NCI-H187 (cell line): ENCODE data around the gene ALKBH4.
A peak's percentile ranks its signal among the peaks of the same experiment; 100 is the strongest.
"Not testable (repeated sequence)": the region's sequence is repeated elsewhere in the genome, so short reads cannot be mapped to it uniquely, and the experiment has no call there.

Experiments
- DNase-seq, 2 experiments: peaks; one replicate each; lab custom pipeline; 2025; lab: John Stamatoyannopoulos, UW

The ALKBH4 gene, protein sequence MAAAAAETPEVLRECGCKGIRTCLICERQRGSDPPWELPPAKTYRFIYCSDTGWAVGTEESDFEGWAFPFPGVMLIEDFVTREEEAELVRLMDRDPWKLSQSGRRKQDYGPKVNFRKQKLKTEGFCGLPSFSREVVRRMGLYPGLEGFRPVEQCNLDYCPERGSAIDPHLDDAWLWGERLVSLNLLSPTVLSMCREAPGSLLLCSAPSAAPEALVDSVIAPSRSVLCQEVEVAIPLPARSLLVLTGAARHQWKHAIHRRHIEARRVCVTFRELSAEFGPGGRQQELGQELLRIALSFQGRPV

DNA sequence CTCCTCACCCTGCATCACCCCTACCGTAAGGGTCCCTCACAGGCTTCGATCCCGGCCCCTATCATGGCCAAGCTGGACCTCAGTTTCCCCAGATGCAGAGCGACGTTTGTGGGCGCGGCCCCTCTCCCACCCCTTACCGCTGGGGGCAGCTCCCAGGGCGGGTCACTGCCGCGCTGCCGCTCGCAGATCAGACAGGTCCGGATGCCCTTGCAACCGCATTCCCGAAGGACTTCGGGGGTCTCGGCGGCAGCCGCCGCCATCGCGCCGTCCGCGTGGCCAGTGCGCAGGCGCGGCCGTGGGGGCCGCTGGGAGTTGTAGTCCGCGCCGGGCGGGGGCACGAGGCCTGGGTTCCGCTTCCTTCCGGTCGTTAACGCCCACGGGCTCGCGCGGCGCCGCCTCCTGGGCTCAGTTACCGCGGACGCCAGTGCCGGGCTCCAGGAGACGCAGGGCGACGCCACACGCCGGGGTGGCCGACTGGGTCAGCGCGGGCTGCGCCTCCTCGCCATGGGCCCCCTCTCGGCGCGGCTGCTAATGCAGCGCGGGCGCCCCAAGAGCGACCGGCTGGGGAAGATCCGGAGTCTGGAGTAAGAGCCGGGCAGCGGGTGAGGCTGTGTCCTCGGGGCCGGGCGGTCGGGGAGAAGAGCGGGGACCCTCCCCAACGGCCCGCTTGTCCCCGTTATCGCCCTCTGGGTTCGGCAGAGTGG is at the start of gene ALKBH4, which contains the start of gene LRWD1:
TSS of gene ALKBH4 (minus strand) at position 287 of the 704 bp plus-strand sequence. CDS start at position 260, 27 bp downstream.
TSS of gene LRWD1 (plus strand) at position 408 of the 704 bp plus-strand sequence. CDS start at position 505, 97 bp downstream.
- peak; percentile 92 to 93 for DNase-seq

DNA sequence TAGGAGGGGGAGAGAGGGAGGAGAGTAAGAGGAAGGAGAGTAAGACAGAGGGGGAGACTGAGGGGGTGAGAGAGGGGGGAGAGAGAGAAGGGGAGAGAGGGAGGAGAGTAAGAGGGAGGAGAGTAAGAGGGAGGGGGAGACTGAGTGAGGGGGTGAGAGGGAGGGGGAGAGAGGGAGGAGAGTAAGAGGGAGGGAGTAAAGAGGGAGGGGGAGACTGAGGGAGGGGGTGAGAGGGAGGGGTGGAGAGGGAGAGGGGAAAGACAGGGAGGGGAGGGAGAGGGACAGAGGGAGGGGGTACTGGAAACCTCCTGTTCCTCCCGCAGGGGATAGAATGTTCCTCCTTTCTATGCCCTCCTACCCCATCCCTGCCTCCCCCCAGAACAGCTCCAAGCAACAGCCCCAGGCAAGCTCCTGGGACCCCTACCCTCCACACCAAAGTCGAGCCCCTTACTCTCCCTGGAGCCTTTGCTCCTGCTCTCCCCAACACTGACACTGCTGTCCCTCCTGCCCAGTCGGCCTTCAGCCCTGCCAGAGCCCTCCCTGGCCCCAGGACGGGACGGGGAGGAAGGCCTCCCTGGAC is 48.1 kb upstream of the ALKBH4 start:
- DNase-seq: not testable (repeated sequence)

DNA sequence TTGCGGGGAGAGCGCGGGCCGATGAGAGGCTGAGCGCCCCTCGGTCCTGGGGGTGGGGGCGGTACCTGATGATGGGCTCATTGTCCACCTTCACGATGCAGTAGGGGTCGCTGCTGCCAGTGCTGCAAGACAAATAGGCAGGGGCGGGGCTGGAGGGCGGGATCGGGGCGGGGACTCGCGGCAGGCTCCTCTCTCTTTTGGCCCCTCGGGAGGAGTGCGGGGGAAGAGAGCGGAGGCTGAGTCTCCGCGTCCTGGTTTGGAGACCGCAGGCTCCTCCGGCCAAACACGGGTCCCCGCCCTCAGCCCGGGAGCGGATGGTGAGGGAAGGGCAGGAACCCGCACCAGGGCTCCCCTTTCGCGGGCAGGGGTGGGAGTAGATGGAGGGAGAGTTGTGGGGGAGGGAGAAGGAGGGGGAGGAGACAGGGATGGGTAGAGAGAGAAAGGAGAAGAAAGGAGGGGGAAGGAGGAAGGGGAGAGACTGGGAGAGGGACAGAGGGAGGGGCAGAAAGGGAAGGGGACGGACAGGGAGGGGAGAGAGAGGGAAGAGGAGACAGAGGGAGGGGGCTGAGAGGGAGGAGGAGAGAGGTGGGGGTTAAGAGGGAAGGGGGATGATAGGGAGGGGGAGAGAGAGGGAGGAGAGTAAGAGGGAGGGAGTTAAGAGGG is 47.3 kb upstream of the ALKBH4 start:
- not testable (repeated sequence) for DNase-seq

DNA sequence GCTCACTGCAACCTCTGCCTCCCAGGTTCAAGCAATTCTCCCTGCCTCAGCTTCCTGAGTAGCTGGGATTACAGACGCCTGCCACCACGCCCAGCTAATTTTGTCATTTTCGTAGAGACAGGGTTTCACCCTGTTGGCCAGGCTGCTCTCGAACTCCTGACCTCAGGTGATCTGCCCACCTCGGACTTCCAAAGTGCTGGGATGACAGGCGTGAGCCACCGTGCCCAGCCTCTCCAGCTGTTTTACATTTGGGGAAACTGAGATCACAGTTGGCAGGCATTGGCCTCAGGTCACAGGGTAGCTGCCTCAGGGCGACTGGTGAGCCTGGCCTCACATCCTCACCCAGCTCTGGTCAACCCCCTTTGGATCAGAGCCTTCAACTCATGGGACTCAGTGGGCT is 45.9 kb upstream of the ALKBH4 start:
- not testable (repeated sequence) for DNase-seq

DNA sequence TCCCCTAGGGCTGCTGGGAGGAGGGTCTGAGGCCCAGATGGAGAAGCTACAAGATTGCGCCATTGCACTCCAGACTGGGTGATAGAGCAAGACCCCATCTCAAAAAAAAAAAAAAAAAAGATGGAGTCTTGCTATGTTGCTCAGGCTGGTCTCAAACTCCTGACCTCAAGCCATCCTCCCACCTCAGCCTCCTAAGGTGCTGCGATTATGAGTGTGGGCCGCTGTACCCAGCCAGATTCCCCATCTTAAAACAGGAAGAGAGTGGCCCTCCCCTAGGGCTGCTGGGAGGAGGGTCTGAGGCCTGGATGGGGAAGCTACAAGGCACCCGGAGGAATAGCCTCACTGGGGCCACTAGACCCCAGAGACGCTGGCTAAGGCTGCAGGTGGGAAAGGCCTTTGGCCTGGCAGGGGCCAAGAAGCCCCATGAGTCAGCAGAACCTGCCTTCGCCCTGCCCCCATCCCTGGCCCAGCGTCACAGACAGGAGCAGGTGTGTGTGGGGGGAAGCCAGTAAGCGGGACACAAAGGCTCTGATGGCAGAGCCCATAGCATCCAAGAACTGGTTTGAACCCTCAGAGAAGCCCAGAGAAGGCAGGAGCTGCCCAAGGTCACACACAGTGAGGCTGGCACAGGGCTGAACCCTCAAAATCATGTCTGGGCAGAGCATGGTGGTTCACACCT is 42.9 kb upstream of the ALKBH4 start:
- not testable (repeated sequence) for DNase-seq

DNA sequence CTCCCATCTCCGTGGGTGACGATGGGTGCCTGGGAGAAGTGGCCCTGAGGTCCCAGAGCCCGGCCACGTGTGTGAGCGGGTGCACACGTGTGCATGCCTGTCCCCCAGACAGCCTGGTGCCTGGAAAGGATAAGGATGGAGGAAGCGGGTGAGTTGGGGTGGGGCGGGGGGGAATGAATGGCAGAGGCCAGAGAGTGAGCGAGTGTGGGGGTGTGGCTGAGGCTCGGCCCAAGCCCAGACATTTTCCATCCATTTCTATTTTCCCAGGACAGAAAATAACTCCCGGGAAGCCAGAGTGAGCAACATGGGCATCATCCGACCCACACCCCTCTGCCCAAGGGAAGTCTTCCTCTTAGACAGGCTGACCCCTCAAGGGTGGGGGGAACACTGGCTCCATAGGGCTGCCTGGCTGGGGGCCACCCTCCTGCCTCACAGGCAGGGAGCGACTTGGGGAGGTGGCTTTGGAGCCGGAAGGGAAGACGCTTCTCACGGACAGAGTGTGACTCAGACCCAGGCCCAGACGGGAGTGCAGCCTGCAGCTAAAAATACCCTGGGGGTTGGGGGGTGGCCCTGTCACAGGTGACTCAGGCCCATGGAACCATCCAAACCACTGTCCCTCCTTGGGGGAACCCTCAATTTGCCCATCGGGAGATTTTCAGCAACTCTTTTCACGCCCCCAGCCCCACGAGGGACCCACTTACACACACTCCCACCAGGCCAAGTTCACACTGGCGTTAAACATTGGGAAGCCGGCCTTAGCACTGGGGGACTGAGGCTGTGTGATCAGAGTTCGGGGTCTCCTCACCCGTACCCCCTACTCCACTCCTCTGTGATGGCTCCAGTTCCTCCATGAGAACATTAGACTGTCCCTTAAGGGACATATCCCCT is 40.9 kb upstream of the ALKBH4 start:
- DNase-seq: not testable (repeated sequence)

DNA sequence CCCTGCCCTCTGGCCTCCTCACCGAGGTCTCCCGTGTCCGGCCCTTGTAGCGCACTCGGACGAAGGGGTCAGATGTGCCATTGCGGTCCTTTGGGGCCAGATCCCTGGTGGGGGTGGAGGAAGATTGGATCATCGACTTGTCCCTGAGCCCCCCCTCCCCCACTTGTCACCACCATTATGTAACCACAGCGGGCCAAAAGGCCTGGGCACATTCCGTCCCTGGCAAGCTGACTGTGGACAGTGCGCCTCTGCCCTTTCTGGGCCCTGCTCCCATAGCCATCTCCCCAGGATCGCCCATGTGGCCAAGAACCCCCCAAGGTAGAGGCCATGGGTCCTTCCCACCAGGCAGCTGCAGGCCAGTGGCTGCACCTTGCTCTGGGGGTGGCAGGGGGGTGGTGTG is 38.5 kb upstream of the ALKBH4 start:
- DNase-seq: not testable (repeated sequence)

DNA sequence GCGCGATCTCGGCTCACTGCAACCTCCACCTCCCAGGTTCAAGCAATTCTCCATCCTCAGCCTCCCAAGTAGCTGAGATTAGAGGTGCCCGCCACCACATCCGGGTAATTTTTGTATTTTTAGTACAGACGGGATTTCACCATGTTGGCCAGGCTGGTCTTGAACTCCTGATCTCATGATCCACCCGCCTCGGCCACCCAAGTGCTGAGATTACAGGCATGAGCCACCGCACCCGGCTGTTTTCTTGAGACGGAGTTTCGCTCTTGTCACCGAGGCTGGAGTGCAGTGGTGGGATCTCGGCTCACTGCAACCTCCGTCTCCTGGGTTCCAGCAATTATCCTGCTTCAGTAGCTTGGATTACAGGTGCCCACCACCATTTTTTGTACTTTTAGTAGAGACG is 33.7 kb upstream of the ALKBH4 start:
- not testable (repeated sequence) for DNase-seq

DNA sequence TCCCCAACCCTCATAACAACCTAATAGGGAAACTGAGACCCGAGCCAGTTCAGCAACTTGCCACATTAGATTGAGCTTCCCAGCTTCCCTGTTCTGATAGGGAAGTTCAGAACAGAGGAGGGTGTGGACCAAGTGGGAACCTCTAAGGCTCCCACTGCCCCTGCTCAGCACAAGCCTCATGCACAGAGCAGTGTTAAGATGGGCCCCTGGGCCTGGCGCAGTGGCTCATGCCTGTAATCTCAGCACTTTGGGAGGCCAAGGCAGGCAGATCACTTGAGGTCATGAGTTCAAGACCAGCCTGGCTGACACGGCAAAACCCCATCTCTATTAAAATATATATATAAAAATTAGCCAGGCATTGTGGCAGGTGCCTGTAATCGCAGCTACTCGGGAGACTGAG is 32.6 kb upstream of the ALKBH4 start:
- DNase-seq: not testable (repeated sequence)

DNA sequence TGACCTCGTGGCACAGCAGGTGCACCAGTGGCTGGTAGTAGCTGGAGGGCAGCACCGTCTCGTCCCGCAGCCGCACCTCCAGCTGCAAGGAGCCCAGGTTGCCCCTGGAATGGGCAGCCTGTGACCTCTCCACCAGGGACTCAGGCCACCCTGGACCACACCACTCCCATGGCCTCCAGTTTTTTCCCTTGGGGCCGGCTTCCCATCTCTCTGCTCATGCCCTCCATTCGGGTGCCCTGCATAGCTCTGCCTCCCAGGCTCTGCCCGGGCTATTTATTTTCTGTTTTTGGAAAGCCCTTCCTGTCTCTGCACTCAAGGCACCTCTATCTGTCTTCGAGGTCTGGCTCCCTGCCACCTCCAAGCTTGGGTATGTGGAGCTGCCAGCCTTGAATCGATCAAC is 32.2 kb upstream of the ALKBH4 start:
- not testable (repeated sequence) for DNase-seq

DNA sequence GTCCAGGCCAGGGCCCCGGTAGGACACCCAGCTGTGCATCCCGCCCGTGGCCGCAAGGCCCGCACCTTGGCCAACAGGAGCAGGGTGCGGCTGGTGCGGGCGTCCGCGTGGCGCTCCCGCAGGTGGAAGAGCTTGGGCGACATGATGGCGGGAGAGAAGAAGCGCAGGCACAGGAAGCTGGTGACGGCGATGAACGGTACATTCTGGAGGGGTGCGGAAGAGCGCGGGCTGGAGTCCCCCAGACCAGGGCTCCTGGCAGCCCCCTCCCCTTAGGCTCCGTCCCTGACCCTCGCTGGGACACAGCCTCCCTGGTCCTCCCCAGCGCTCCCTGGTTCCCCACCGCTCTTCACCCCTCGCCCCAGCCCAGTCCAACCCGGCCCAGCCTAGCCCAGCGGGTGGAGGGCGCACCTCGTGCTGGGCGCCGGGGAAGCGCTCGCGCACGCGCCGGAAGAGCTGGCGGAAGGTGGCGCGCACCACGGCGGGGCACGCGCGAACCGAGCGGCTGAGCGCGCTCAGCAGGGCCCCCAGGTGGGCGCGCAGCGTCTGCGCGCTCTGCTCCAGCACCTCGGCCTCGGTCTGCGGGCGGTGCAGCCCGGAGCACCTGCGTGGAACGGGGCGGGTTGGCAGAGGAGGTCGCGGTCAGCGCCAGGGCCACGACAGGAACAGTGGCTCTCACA is 29.9 kb upstream of the ALKBH4 start:
- not testable (repeated sequence) for DNase-seq

DNA sequence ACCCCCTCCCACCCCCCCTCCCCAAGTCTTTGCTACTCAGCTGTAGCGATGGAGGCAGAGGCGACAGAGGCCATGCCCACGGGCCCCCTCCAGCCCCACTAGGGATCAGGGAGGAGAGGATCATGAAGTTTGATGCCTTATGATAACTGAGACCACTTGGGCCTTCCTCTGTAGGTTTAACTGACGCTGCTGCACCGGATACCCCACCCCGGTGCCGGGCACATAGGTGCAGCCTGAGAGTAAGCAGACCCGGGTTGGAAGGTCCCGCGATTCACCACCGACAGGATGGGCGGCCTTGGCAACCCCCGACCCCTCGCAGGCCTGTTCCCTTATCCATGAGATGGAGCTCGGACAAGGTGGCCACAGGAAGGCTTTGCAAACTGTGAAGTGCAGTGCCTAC is 29.4 kb upstream of the ALKBH4 start:
- DNase-seq: not testable (repeated sequence)

DNA sequence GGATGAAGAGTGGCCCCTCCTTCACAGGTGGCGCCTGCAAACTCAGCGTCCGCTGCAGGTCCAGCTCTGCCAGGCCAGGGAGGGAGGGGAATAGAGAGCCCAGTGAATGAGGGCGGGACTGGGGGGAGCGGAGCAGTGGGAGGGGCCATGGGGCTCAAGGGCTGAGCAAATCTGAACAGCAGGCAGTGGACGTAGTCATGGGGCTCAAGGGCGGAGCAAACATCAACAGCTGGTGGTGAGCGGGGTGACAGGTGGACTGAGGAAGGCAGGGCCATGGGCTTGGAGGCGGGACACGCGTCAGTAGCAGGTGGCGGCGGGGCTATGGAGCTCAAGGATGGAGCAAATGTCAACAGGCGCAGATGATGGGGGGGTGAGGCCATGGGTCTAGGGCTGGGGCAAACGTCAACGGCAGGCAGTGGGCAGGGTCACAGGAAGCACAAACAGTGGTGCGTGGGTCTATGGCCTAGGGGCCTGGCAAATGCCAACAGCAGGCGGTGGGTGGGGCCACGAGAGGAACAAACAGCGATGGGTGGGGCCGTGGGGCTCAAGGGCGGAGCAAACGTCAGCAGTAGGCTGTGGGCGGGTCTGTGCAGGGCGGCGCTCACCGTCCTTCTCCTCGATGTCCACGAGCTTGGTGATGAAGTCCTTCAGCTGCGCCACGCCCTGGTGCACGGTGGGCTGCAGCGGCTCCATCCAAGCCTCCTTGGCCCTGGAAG is 28.7 kb upstream of the ALKBH4 start:
- not testable (repeated sequence) for DNase-seq

DNA sequence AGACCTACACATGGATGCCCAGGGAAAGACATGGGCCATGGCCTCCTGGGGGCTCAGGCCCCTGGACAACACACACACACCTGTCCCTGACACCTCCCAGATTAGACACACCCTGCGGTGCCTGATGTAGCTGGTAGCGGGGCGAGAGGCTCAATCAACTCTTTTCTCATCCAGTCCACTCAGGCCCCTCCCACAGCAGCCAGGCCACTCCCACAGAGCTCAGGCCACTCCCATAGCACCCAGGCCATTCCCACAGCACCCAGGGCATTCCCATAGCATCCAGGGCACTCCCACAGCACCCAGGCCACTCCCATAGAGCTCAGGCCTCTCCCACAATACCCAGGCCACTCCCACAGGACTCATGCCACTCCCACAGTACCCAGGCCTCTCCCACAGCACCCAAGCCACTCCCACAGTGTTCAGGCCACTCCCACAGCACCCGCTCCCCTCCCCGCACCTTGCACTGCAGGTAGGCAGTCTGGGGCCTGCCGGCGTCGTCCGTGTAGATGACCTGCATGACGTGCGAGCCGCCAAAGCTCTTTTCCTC is 25.9 kb upstream of the ALKBH4 start:
- not testable (repeated sequence) for DNase-seq

DNA sequence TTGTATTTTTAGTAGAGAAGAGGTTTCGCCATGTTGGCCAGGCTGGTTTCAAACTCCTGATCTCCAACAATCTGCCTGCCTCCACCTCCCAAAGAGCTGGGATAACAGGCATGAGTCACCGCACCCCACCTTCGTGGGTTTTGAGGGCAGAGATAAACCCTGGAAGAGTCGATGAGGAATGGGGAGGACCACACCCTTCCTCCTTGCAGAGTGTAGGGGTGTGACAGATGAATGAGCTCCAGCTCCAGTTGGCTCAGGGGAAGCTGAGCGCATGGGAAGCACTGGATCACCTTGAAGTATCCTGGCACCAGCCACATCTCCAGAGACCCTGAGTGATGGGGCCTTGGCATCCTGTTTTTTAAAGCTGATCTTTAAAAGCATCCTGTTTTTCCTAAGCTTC is 19.7 kb upstream of the ALKBH4 start:
- not testable (repeated sequence) for DNase-seq

DNA sequence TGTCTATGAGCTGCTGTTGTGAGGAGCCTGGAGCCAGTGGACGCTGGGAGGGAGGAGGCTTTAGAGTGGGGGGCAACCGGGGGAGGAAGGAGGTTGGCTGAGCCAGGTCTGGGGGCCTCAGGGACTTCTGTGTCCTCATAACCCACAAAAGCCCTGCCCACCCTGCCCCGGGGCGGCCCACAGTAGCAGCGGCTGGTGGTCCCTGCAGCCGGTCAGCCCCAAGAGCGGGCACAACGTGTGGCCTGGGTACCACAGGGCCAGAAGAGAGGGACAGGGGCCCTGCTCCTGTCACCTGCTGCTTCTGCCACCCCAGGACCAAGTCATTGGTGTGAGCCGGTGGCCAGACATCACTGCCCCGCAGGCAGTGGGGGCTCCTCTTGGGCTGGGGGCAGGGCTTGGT is 17.3 kb upstream of the ALKBH4 start:
- not testable (repeated sequence) for DNase-seq

DNA sequence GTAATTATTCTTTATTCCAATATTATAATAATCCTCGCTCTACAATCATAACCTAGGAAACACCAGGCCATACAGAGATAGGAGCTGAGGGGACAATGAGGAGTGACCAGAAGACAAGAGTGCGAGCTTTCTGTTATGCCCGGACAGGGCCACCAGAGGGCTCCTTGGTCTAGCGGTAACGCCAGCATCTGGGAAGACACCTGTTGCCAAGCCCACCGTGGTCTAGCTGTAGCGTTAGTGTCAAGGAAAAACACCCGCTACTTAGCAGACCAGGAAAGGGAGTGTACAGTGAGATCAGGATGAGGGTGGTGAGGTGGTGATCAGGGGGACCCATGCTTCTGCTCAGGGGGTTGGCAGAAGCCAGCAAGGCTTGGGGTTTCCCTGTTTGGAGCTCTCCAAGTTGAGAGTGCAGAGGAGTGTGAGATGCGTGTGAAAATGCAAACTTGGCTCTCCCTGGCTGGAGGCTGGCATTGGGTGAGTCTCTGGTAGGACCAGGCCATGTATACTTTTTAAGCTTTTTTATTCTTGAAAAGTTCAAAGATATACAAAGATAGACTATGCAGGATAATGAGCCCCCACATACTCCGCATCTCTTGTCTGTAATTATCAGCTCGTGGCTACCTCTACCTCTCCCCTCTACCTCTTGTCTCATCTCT is 15.4 kb upstream of the ALKBH4 start:
- DNase-seq: not testable (repeated sequence)

DNA sequence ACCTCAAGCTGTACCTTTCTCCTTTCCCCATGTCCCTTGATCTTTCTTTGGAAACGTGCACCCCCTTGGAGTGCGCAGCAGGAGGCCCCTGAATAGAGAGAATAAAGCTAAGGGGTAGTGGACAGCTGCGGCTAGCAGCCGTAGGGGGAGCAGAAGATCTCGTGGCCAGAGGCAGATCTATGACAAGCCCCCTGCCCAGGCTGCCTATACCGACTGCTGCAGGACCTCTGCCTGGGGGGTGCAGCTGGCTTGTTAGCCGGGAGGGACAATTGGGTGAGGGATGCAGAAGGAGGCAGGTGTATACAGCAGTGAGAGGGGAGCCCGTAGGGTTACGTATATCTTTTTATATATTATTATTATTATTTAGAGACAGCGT is 14.5 kb upstream of the ALKBH4 start:
- DNase-seq: not testable (repeated sequence)
